Mucosa of descending colon (tissue), 3 donors: ENCODE data around the gene TUNAR. TPM values are rescaled to one million over a fixed set of nuclear protein-coding genes. Genes with fewer than 3 reads are reported as not detected.

ENCODE experiments used
- ATAC-seq: fragments of 200-7000 bp; cut with Tn5 transposase; one replicate; pipeline ENCODE4 v1.9.1; 2020; ENCODE audit warnings: mild to moderate bottlenecking, moderate library complexity
- DNase-seq, 3 donors: peaks; one replicate each; pipeline ENCODE4 v3.0.0-alpha.2; 2020
- H3K36me3 ChIP-seq: fragments of 200-600 bp; one replicate; pipeline ENCODE4 v1.8.0; 2021; ENCODE audit warnings: low read depth, mild to moderate bottlenecking
- H3K4me1 ChIP-seq: fragments of 200-600 bp; one replicate; pipeline ENCODE4 v1.8.0; 2021; ENCODE audit warnings: low read depth, mild to moderate bottlenecking
- H3K4me3 ChIP-seq: fragments of 200-600 bp; one replicate; pipeline ENCODE4 v1.8.0; 2021; ENCODE audit warnings: mild to moderate bottlenecking
- H3K9me3 ChIP-seq: fragments of 200-600 bp; one replicate; pipeline ENCODE4 v1.8.0; 2021; ENCODE audit warnings: mild to moderate bottlenecking
- CTCF ChIP-seq: fragments of 200-600 bp; IDR thresholded peaks from one replicate; pipeline ENCODE4 v1.8.0; 2022; ENCODE audit warnings: antibody characterized with exemption, mild to moderate bottlenecking
- intact Hi-C, 2 donors: fragments of 100-400 bp; cut with DNase I in 1 of 2; cut with micrococcal nuclease in 1 of 2; formaldehyde crosslinking; loops; one replicate each; pipeline versions ENCODE4 v1.11.0 to v1.11.1; 2022; cut with DNase I, micrococcal nuclease
- total RNA-seq, 3 donors: library from RNA; stranded (reverse); fragmentation: NEBNext Ultra II Directional in 2 of 3; extraction: Animal tissue kit (Norgen Biotek cat#: 25700) in 2 of 3; gene quantifications; one replicate each; pipeline versions ENCODE4 v1.2.1 to v1.2.4, GENCODE V29; 2021 to 2023
- donor health status: DM: no; HTN: no; CAD: no; lungs with moderate emphysema.
- donor health status: DM: no; HTN: no; CAD: no.
- donor health status: DM: no; HTN: yes; CAD: no.

Gene TUNAR
- total RNA-seq, 3 donors from 2014 or later = not detected

- Histone ChIP-seq H3K9me3 (no peaks in the 10 kb centered on the region), H3K4me1 (no peaks in the 10 kb centered on the region), H3K4me3 (no peak overlapping the region), H3K36me3 (no peaks in the 10 kb centered on the region)
- no peak for ATAC-seq
- intact Hi-C loops = no loop called here
- TF ChIP-seq CTCF = no peak
- DNase-seq = no peak
Observed at GRCh38 chr14:95858893-95859292, 17.7 kb upstream of the TUNAR start.

GRCh38 chr14:95862243-95862642 is 14.4 kb upstream of the TUNAR start:
- TF ChIP-seq CTCF = no peak
- H3K36me3 ChIP-seq = no peaks in the 10 kb centered on the region
- H3K9me3 ChIP-seq = no peaks in the 10 kb centered on the region
- H3K4me3 ChIP-seq = no peak overlapping the region
- no peaks in the 10 kb centered on the region for H3K4me1 ChIP-seq
- no peak for DNase-seq
- intact Hi-C loops = no loop called here
- no peak for ATAC-seq

GRCh38 chr14:95863295-95863694 is 13.3 kb upstream of the TUNAR start:
- H3K9me3 ChIP-seq = no peaks in the 10 kb centered on the region
- DNase-seq (no peak), ATAC-seq (no peak)
- intact Hi-C loops = no loop called here
- no peaks in the 10 kb centered on the region for H3K4me1 ChIP-seq
- H3K4me3 ChIP-seq = no peak overlapping the region
- H3K36me3 ChIP-seq = no peaks in the 10 kb centered on the region
- no peak for TF ChIP-seq CTCF

DNA sequence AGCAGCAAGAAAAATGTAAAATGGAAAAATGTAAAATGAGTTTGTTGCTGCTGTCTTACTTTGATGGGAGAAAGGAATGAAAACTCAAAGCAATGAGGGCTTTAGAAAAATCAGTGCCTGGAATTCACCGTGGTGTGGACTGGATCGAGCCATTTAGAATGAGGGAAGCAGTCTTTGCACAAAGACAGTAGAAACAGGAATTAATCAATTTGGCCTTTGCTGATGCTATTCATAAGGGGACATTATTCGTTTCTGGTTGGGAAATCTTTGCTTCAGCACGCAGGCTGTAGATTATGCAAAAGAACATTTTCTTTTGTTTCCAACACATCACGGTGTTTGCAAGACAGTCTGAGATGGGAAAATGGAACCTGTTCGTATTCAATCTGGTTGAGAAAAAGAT is 6.9 kb upstream of the TUNAR start:
- ATAC-seq = no peak
- Histone ChIP-seq H3K36me3 (no peaks in the 10 kb centered on the region), H3K4me1 (no peaks in the 10 kb centered on the region), H3K9me3 (no peaks in the 10 kb centered on the region), H3K4me3 (no peak overlapping the region)
- TF ChIP-seq CTCF = no peak
- no peak for DNase-seq
- intact Hi-C loops = no loop called here

DNA sequence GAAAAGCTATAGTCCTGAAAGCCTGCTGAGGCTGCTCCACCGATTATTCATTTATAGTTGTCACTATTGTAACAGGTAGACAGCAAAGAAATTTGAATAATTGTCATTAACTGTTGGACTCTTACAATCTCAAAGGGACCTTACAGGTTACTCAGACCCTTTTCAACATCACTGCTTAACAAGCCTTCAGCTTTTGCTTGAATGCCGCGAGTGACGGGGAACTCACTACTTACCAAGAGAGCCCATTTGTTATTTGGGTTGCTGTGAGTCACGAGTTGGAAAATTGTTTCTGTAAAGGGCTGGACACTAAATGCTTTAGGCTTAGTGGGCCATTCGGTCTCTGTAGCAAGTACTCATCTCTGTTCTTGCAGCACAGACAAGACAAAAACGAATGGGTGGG is 5.9 kb upstream of the TUNAR start:
- TF ChIP-seq CTCF = no peak
- H3K36me3 ChIP-seq = no peaks in the 10 kb centered on the region
- no peak overlapping the region for H3K4me3 ChIP-seq
- no peak for DNase-seq
- intact Hi-C loops = no loop called here
- no peak for ATAC-seq
- H3K9me3 ChIP-seq = no peaks in the 10 kb centered on the region
- no peaks in the 10 kb centered on the region for H3K4me1 ChIP-seq

- TF ChIP-seq CTCF = no peak
- Histone ChIP-seq H3K36me3 (no peaks in the 10 kb centered on the region), H3K4me3 (no peak overlapping the region), H3K9me3 (no peaks in the 10 kb centered on the region), H3K4me1 (no peaks in the 10 kb centered on the region)
- ATAC-seq (no peak), DNase-seq (no peak)
- intact Hi-C loops = no loop called here
Observed at GRCh38 chr14:95871531-95871930, 5.1 kb upstream of the TUNAR start.
